ENCODE measurements around the gene PON1. TPM values are rescaled to one million over a fixed set of nuclear protein-coding genes. Genes with fewer than 3 reads are reported as not detected.

Gene PON1
- total and polyA plus RNA-seq, 2 experiments from 2014 or later = 0.69 to 1.2 TPM

- Histone ChIP-seq H3K4me3 (no peak overlapping the region), H3K36me3 (ENCODE audit: insufficient read depth) (no peaks in the 10 kb centered on the region), H2AFZ (no peak overlapping the region), H3K79me2 (replicated peaks; ENCODE audit: insufficient read depth) (no peaks in the 10 kb centered on the region), H3K4me2 (no peak overlapping the region), H3K27me3 (ENCODE audit: insufficient read depth) (no peaks in the 10 kb centered on the region), H3F3A (replicated peaks; ENCODE audit: low read depth) (no peaks in the 10 kb centered on the region), H3K27ac (ENCODE audit: low read depth) (no peak overlapping the region), H3K4me1 (ENCODE audit: insufficient read depth) (no peaks in the 10 kb centered on the region), H4K20me1 (replicated peaks; ENCODE audit: insufficient read depth) (no peaks in the 10 kb centered on the region), H3K9me2 (ENCODE audit: insufficient read depth) (no peaks in the 10 kb centered on the region)
- no peak overlapping the region for H3K4me3 Mint-ChIP-seq
- no peak for TF ChIP-seq CREB1 (CRISPR knock-in tag; IDR thresholded peaks at IDR 0.05; ENCODE audit: low read depth)
- TF ChIP-seq CTCF (conservative IDR thresholded peaks at IDR 0.05; ENCODE audit: low read depth in 2 of 2) = no peak
- TF ChIP-seq POLR2AphosphoS5 (IDR thresholded peaks at IDR 0.05; ENCODE audit: low read depth) = no peak
- TF ChIP-seq, protein P1, sequence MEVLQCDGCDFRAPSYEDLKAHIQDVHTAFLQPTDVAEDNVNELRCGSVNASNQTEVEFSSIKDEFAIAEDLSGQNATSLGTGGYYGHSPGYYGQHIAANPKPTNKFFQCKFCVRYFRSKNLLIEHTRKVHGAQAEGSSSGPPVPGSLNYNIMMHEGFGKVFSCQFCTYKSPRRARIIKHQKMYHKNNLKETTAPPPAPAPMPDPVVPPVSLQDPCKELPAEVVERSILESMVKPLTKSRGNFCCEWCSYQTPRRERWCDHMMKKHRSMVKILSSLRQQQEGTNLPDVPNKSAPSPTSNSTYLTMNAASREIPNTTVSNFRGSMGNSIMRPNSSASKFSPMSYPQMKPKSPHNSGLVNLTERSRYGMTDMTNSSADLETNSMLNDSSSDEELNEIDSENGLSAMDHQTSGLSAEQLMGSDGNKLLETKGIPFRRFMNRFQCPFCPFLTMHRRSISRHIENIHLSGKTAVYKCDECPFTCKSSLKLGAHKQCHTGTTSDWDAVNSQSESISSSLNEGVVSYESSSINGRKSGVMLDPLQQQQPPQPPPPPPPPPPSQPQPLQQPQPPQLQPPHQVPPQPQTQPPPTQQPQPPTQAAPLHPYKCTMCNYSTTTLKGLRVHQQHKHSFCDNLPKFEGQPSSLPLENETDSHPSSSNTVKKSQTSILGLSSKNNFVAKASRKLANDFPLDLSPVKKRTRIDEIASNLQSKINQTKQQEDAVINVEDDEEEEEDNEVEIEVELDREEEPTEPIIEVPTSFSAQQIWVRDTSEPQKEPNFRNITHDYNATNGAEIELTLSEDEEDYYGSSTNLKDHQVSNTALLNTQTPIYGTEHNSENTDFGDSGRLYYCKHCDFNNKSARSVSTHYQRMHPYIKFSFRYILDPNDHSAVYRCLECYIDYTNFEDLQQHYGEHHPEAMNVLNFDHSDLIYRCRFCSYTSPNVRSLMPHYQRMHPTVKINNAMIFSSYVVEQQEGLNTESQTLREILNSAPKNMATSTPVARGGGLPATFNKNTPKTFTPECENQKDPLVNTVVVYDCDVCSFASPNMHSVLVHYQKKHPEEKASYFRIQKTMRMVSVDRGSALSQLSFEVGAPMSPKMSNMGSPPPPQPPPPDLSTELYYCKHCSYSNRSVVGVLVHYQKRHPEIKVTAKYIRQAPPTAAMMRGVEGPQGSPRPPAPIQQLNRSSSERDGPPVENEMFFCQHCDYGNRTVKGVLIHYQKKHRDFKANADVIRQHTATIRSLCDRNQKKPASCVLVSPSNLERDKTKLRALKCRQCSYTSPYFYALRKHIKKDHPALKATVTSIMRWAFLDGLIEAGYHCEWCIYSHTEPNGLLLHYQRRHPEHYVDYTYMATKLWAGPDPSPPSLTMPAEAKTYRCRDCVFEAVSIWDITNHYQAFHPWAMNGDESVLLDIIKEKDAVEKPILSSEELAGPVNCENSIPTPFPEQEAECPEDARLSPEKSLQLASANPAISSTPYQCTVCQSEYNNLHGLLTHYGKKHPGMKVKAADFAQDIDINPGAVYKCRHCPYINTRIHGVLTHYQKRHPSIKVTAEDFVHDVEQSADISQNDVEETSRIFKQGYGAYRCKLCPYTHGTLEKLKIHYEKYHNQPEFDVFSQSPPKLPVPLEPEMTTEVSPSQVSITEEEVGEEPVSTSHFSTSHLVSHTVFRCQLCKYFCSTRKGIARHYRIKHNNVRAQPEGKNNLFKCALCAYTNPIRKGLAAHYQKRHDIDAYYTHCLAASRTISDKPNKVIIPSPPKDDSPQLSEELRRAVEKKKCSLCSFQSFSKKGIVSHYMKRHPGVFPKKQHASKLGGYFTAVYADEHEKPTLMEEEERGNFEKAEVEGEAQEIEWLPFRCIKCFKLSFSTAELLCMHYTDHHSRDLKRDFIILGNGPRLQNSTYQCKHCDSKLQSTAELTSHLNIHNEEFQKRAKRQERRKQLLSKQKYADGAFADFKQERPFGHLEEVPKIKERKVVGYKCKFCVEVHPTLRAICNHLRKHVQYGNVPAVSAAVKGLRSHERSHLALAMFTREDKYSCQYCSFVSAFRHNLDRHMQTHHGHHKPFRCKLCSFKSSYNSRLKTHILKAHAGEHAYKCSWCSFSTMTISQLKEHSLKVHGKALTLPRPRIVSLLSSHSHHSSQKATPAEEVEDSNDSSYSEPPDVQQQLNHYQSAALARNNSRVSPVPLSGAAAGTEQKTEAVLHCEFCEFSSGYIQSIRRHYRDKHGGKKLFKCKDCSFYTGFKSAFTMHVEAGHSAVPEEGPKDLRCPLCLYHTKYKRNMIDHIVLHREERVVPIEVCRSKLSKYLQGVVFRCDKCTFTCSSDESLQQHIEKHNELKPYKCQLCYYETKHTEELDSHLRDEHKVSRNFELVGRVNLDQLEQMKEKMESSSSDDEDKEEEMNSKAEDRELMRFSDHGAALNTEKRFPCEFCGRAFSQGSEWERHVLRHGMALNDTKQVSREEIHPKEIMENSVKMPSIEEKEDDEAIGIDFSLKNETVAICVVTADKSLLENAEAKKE (CRISPR knock-in tag; IDR thresholded peaks at IDR 0.05) = no peak
- TF ChIP-seq ZNF331 (CRISPR knock-in tag; IDR thresholded peaks at IDR 0.05; ENCODE audit: low read depth) = no peak
- TF ChIP-seq, protein P2, sequence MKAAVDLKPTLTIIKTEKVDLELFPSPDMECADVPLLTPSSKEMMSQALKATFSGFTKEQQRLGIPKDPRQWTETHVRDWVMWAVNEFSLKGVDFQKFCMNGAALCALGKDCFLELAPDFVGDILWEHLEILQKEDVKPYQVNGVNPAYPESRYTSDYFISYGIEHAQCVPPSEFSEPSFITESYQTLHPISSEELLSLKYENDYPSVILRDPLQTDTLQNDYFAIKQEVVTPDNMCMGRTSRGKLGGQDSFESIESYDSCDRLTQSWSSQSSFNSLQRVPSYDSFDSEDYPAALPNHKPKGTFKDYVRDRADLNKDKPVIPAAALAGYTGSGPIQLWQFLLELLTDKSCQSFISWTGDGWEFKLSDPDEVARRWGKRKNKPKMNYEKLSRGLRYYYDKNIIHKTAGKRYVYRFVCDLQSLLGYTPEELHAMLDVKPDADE (IDR thresholded peaks at IDR 0.05) = no peak
- TF ChIP-seq EZH2phosphoT487 (IDR thresholded peaks at IDR 0.05; ENCODE audit: unreplicated experiment) = no peak
- TF ChIP-seq NANOG (IDR thresholded peaks at IDR 0.05; ENCODE audit: borderline replicate concordance) = no peak
- TF ChIP-seq JUNB (IDR thresholded peaks at IDR 0.05; ENCODE audit: unreplicated experiment) = no peak
- no peak for TF ChIP-seq STAT1 (IDR thresholded peaks at IDR 0.05; ENCODE audit: unreplicated experiment)
- no peak for TF ChIP-seq ZNF114 (CRISPR knock-in tag; IDR thresholded peaks at IDR 0.05)
- TF ChIP-seq EZH2 (IDR thresholded peaks at IDR 0.05; ENCODE audit: low read depth, unreplicated experiment) = no peak
- no peak for TF ChIP-seq REST (IDR thresholded peaks at IDR 0.05; ENCODE audit: unreplicated experiment)
- H3K36me3 Mint-ChIP-seq (ENCODE audit: low read depth) = no peaks in the 10 kb centered on the region
- ATAC-seq = no peak
- H3K27me3 Mint-ChIP-seq (ENCODE audit: insufficient read depth, low read depth, poor library complexity) = peaks cover 1% of the 10 kb centered on the region
- H3K27ac Mint-ChIP-seq = no peak overlapping the region
- no peaks in the 10 kb centered on the region for H3K9me3 Mint-ChIP-seq
- H3K4me1 Mint-ChIP-seq = peaks cover 7% of the 10 kb centered on the region
- no peak for DNase-seq (ENCODE audit: low spot score)
Measured at GRCh38 chr7:95309951-95310350, 14.4 kb downstream of the PON1 start.
